ENCODE results near the gene HBD.

GRCh38 chr11:5258543-5259262, 24.4 kb upstream of the HBD start:
- no peak for TF ChIP-seq POLR2A (IDR thresholded peaks at IDR 0.05)
- TF ChIP-seq CTCF (IDR thresholded peaks at IDR 0.05), result no peak
- TF ChIP-seq POLR2AphosphoS5 (IDR thresholded peaks at IDR 0.05), result no peak
